Kidney epithelial cell (primary cell): ENCODE data around the gene GXYLT2. TPM values are rescaled to one million over a fixed set of nuclear protein-coding genes. Genes with fewer than 3 reads are reported as not detected.

ENCODE experiments used
- DNase-seq: peaks from one replicate; pipeline ENCODE4 v3.0.0-alpha.2; 2010; ENCODE audit warnings: low read depth
- H3K27me3 ChIP-seq: 2 replicates; pipeline ENCODE4 v1.6.0; 2011; ENCODE audit warnings: low read length; ENCODE audit not compliant: control insufficient read depth, insufficient read depth
- H3K36me3 ChIP-seq: 2 replicates; pipeline ENCODE4 v1.5.1; 2011; ENCODE audit warnings: low read length; ENCODE audit not compliant: control insufficient read depth, insufficient read depth
- H3K4me3 ChIP-seq: 2 replicates; pipeline ENCODE4 v1.5.1; 2011; ENCODE audit warnings: low read depth, mild to moderate bottlenecking, control low read depth, low read length
- total RNA-seq: library from RNA; depleted of rRNA; stranded (reverse); fragments of >200 nt; gene quantifications from 2 replicates; pipeline ENCODE4 v1.2.3, GENCODE V29; 2015
- TF ChIP-seq, protein P1 (sequence below): IDR thresholded peaks from 2 replicates; pipeline ENCODE4 v1.5.1; 2011; ENCODE audit warnings: mild to moderate bottlenecking, moderate library complexity, low read length, control low read depth, inconsistent platforms; ENCODE audit not compliant: insufficient read depth, poor library complexity, severe bottlenecking

The GXYLT2 gene
- total RNA-seq, 1 donor from 2014 or later = 9.3 TPM

GRCh38 chr3:72968266-72968664 lies 80.4 kb downstream of the GXYLT2 start:
- H3K36me3 ChIP-seq = no peaks in the 10 kb centered on the region
- no peak for DNase-seq
- TF ChIP-seq, protein P1, sequence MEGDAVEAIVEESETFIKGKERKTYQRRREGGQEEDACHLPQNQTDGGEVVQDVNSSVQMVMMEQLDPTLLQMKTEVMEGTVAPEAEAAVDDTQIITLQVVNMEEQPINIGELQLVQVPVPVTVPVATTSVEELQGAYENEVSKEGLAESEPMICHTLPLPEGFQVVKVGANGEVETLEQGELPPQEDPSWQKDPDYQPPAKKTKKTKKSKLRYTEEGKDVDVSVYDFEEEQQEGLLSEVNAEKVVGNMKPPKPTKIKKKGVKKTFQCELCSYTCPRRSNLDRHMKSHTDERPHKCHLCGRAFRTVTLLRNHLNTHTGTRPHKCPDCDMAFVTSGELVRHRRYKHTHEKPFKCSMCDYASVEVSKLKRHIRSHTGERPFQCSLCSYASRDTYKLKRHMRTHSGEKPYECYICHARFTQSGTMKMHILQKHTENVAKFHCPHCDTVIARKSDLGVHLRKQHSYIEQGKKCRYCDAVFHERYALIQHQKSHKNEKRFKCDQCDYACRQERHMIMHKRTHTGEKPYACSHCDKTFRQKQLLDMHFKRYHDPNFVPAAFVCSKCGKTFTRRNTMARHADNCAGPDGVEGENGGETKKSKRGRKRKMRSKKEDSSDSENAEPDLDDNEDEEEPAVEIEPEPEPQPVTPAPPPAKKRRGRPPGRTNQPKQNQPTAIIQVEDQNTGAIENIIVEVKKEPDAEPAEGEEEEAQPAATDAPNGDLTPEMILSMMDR = no peak
- no peaks in the 10 kb centered on the region for H3K27me3 ChIP-seq
- H3K4me3 ChIP-seq = no peak overlapping the region

GRCh38 chr3:72969766-72970165 lies 81.9 kb downstream of the GXYLT2 start:
- DNase-seq = no peak
- H3K4me3 ChIP-seq = no peak overlapping the region
- TF ChIP-seq, protein P1 = no peak
- no peaks in the 10 kb centered on the region for H3K27me3 ChIP-seq
- H3K36me3 ChIP-seq = no peaks in the 10 kb centered on the region

- Histone ChIP-seq H3K36me3 (no peaks in the 10 kb centered on the region), H3K27me3 (no peaks in the 10 kb centered on the region), H3K4me3 (no peak overlapping the region)
- TF ChIP-seq, protein P1 = no peak
- DNase-seq = no peak
Observed at GRCh38 chr3:72970942-72971341, 83.1 kb downstream of the GXYLT2 start.

- Histone ChIP-seq H3K27me3 (no peaks in the 10 kb centered on the region), H3K36me3 (no peaks in the 10 kb centered on the region), H3K4me3 (no peak overlapping the region)
- no peak for DNase-seq
- TF ChIP-seq, protein P1 = no peak
Observed at GRCh38 chr3:72972706-72973030, 84.8 kb downstream of the GXYLT2 start.

GRCh38 chr3:72973031-72973723 lies 85.3 kb downstream of the GXYLT2 start:
- Histone ChIP-seq H3K27me3 (no peaks in the 10 kb centered on the region), H3K36me3 (no peaks in the 10 kb centered on the region), H3K4me3 (no peak overlapping the region)
- TF ChIP-seq, protein P1 = no peak
- DNase-seq = no peak

GRCh38 chr3:72973786-72974185 lies 85.9 kb downstream of the GXYLT2 start:
- no peak overlapping the region for H3K4me3 ChIP-seq
- TF ChIP-seq, protein P1 = no peak
- H3K36me3 ChIP-seq = no peaks in the 10 kb centered on the region
- H3K27me3 ChIP-seq = no peaks in the 10 kb centered on the region
- DNase-seq = no peak
